ENCODE measurements around the gene RHBDL1.

GRCh38 chr16:725041-725376 lies 49.5 kb downstream of the RHBDL1 start:
- TF ChIP-seq CTCF (IDR thresholded peaks at IDR 0.05) (no peak), POLR2A (IDR thresholded peaks at IDR 0.05) (no peak)

Data from esophagus squamous epithelium (tissue), 4 donors.